HK-2 (cell line): Measurements from ENCODE around the gene LGR6.
"Not testable (repeated sequence)": the region's sequence is repeated elsewhere in the genome, so short reads cannot be mapped to it uniquely, and the experiment has no call there.

Experiments used
- DNase-seq: peaks from one replicate; pipeline ENCODE4 v3.0.0-alpha.2; 2018; ENCODE audit not compliant: unreplicated experiment

LGR6 gene

GRCh38 chr1:202221911-202222909 is 28.6 kb downstream of the LGR6 start:
- DNase-seq, result no peak

DNA sequence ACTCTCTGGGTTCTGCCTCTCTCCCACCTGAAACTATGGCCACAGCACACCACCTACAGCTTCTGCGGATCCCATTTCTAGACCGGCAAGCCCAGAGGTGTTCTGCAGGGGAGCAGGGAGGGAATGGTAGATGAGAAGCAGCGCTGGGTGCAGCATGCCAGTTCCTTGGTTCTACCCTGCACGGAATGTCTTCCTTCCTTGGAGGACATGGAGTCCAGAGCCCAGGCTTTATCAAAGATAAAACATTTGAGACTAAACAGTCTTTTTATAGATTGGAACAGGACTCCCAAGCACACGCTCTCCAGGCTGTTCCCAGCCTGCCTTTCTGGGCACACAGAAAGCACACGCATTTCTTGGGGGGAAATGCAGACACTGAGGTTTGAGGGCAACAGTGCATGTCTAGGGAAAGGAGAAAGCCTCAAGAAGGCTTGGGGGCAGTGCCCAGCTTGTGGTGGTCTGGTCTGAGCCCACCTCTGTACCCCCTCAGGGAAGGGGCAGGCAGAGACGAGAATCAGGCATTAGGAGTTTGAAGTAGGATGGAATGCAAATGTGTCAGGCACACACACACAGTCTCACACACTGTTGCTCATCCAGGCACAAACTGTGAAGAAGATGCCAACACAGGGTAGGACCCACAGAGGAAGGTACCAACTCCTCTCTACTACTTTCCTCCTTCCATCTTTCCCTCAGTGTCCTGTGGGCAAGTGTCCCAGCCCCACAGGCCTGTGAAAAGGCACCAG is 29.7 kb downstream of the LGR6 start:
- no peak for DNase-seq

DNA sequence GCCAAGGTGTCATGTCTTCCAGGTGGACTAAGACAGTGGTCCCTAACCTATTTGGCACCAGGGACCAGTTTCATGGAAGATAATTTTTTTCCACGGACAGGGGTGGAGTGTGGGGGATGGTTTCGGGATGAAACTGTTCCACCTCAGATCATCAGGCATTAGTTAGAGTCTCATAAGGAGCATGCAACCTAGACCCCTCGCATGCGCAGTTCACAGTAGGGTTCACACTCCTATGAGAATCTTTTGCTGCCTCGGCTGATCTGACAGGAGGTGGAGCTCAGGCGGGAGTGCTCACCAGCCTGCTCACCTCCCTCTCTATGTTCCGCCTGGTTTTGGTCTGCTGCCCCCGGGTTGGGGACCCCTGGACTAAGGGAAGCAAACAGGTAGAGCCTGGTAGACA is 30.9 kb downstream of the LGR6 start:
- DNase-seq, result no peak

DNA sequence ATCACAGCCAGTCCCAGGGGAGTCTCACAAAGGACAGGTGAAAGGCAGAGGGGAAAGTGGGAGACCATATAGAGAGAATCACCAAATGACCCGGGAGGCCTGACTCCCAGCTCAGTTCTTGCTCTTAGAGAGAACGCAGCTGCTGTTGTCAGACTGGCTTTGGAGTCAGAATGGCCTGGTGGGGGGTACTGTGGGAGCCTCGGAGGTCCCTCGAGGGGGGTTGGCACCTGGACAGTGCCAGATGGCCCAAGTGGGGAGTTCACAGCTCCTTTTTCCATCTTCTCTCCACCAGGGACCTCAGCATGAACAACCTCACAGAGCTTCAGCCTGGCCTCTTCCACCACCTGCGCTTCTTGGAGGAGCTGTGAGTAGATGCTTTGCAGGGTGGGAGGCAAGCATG is 31.5 kb downstream of the LGR6 start:
- no peak for DNase-seq

DNA sequence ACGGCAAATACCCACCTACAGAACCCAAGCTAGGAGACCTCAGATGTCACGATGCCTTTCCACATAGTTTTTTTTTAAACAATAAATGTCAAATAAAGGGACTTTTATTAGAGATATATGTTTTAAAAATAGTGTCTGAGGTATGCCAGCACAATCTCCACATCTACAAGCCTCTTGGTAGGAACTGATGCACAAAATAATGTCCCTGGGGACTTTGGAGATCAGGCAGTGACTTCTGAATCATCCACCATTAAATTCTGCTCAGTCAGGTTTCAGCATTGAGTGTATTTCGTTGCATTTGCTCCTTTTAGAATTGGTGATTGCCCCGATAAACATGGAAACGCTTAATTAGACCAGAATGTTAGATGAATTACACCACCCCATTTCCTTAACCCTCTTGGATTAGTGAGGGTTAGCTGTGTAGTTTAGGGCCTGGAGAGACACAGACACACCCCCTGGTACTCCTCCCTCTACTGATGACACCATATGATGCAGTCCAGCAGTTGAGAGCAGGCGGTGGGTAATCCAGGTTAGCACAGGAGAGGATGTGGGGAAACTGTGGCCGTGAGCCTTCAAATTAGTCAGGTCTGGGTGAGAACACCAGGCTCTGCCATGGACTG is 33.6 kb downstream of the LGR6 start:
- DNase-seq, result no peak

DNA sequence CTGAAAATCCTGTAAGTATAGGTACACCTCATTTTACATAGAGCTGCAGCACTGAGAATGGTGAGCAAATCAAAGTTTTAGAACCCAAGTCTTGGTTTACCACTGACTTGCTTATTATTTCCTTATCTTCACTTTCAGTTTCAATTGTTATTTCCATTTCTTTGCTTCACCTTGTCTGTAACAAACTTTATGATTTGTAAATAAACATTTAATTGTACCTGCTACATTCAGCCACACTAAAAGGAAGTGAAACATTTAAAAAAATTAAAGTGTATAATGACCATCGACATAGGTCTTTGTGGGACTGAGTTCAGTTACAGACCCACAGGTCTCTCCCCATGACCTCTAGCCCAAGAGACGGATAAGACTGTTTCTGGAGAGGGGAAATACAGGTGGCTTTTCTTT is 34.4 kb downstream of the LGR6 start:
- DNase-seq, result no peak

DNA sequence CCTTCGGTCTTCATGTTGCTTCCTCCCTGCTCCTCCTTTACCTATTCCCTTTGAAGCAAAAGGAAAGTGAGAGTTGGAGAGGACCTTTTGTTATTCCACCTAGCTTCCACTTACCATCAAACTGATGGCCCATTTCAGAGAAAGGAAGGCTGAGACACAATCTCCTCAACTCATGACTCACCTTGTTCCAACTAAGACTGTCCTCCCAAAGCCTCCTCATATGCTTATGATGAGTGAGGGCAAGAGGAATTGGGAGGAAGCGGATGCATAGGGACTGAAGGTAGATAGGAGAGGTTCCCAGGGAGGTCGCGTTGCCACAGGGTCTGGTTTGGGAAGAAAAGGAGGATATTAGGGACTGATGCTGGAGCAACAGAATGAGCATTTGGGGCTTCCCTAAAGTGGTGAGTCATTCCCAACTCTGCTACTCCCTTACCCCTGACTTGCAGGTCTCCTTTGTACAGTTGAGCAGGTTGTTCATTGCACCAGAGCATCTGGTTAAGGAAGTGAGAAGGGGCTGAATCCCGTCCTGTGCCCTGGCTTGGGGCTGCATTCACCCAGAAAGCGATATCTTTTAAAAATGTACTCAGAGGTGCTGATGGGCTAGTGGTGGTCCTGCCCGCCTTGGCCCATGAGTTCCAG is 35.0 kb downstream of the LGR6 start:
- no peak for DNase-seq

DNA sequence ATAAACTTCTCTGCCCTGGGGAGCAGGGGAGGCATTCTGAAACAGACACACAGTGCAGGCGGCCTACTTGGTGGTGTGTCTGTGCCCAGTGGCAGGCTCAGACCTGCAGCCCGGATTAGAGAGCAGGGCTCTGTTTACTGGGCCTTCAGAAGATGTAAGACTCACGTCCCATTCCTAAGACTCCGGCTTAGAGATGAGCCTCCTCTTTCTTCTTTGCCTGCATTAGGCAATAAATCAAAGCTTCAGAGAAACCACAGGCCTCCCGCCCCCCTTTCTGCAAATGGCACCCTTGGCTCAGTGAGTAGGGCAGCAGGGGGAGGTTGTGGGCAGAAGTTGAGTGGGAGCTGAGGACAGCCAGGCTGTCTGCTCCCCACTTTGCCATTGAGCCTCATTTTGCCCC is 35.8 kb downstream of the LGR6 start:
- no peak for DNase-seq

DNA sequence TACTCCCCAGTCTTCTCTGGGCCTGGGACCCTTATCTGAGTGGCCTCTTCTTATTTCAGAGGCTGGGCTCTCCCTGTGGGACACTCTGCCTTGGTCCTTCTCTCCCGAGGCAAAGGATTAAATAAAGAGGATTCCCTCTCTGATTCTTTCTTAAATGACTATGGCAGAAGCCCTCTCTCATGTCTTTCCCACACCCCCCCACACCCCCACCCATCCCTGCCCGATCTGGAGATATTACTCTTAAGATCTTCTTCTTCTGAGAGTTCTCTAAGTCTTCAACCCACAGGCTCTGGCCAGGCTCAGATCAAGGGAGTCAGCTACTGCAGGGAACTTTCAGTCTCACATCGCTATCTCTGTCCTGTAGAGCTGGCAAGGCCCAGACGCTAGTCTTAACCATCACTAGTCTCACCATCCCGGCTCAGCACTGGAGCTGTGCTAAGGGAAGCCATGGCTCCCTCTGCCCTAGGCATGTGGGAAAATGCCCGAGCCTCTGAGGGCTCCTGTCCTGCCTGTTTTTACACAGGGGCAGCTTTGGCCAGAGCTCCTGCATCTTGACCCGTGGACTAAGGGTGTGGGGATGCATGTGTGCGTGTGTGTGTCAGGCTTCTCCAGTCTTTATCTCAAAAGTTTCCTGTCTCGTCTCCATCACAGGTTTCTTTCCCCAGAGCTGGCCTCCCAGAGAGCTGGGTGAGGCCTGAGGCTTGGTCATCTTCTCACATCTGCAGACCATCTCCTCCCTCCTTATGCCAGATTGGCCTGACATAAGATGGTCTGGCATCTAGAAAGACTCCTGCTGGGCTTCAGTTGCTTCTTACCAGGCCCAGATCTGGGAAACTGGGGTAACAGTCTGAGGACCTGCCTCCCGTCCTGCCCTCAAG is 36.7 kb downstream of the LGR6 start:
- DNase-seq, result no peak

DNA sequence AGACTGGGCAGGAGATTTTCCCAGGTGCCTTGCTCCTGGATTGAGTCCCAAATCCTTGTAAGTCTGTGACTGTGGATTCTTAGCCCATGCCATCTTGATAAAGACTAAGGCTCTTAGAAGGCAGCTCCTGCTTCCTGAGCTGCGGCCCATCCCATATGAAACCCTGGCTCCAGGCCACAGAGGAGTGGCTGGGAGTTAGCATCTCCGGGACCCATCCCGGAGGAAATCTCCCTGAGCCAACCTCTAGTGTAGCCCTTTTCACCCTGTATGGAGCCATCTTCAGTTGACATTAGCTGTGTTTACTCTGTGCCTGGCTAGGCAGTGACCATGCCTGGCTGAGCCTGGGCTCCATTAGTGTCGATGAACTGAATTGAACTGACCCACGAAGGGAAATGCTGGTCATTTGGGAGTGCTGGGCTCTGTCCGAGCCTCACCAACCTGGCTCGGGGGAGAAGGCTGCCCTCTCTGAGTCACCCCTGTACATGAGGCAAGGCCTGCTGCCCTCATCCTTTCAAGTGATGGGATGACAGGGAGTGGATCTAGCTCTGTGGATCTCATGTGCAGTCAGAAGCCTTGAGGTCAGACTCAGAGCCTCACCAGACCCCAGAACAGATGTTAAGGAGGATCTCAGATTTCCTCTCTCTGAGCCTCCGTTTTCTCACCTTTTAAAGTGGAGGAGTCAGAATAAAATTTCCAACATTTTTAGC is 37.5 kb downstream of the LGR6 start:
- DNase-seq, result no peak

- DNase-seq, result no peak
Observed at GRCh38 chr1:202233171-202233570, 39.6 kb downstream of the LGR6 start.

- DNase-seq, result no peak
Observed at GRCh38 chr1:202233804-202234203, 40.2 kb downstream of the LGR6 start.

DNA sequence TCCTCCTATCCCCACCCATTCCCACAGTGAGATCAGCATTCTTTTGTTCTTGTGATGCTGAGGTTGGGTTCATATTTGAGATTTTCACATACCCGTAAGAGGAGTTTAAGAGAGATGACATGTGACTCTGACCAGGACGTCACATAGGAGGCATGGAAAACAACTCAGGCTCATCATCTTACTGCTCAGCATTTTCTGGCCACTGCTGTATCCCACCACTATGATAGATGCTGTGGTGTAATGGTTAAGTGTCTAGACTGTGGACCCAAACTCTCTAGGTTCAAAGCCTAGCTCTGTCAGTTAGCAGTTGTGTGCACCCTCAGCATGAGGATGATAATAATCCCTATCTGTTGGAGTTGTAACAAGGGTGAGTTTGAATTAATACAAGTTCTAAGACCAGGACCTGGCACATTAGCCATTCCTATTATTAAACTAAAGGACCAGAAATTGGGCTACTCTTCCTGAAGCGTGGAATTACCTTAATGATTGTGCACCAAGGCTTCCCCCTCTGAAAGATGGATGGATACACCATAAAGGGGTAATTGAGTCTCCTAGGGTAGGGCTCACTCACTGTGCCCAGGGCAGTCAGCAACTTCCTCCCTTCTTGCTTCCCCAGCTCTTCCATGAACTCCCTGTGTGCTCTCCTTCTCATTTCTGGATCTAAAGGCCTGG is 40.9 kb downstream of the LGR6 start:
- DNase-seq, result no peak

DNA sequence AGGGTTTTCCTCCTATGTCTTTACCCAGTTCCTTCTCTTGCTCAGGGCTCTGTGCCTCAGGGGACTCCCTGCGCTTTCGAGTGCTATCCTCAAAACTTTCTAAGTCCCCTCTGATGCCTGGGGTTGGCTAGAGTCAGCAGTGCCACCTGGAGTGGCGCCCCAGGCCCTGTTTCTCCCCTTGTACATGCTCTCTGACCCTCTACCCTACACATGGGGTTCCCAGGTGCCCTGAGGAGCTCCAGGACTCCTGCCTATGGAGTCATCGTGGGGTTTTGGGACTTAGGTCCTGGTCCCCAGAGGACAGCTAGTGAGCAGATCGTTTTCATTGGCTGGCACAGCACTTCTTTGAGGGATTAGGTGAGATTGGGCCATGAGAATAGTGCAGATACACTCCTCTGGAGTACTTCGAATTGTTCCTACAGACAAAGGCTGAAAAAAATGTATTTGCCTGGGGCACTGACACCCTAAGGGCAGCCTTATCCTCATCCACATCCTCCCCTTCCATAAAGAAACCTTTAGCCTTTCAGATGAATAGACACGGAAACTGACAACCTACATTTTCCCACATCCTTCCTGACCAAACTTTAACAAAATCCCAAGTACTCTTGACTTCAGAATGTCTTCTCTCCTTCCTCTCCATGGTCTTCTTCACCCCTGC is 41.5 kb downstream of the LGR6 start:
- DNase-seq, result no peak

DNA sequence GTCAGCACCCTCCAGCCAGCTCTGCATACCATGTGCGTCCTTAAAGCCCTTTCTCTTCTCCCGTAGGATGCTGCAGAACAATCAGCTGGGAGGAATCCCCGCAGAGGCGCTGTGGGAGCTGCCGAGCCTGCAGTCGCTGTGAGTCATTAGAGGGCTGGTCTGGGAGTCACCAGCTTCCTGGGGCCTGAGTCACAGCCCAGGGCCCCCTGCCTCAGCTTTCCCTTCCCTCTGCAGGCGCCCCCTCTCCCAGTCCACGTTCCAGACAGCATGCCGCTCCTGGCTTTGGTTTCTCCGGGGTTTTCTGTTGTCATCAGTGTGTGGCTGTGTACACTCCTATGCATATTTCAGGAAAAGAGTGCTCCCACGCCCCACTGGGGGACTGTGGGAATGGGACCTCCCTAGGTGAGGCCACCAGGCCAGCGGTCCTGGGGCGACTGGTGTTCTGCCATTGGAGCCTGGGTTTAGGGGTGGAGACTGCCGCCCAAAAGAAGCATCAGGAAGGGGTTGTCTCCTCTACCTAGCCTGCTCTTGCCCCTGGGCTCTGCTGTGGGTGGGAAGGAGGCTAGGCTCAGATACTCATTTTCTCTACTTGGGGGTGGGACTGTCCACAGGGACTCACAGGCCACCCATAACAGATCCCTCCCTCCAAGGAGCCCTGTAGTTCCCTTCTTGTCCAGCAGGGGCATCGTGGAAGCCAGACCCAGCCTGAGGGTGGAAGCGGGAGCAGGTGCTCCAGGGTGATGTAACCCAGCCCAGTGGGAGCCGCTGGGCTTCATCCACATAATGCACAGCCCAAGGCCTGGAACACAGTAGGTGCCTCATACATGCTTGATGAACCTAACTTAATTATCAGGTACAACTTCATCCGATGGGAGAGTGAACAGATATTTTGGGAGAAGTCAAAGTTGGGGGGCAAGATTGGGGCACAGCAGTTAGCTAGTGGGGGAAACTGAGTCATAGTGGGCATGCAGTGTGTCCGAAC is 42.5 kb downstream of the LGR6 start:
- peak; percentile 97 for DNase-seq

GRCh38 chr1:202237052-202237451 is 43.5 kb downstream of the LGR6 start:
- peak; percentile 48 for DNase-seq

DNA sequence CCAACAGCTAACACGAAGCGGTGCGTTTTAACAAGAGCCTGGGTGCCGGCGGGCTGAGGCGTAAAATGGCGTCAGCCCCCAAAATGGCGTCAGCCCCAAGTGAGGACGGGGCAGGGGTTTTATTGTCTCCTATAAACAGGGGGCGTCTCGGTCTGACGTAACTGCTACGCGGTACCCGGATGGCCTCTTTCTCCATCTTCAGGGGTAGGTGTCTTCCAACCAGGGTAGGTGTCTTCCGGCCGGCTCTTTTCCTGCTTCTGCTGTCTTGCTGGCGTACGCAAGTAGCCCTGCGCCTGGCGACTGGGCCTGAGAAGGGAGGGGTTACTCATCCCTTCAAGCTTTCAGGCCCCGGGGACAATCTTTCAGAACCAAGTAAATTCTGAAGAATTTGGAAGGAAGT is 45.3 kb downstream of the LGR6 start:
- DNase-seq, result no peak

GRCh38 chr1:202240226-202240625 is 46.6 kb downstream of the LGR6 start:
- DNase-seq, result not testable (repeated sequence)
